Neuronal stem cell (in vitro differentiated cells): ENCODE results near the gene XNDC1N.

Experiments used
- DNase-seq: peaks from one replicate; pipeline ENCODE4 v3.0.0-alpha.2; 2013; ENCODE audit warnings: low spot score
- H2AFZ ChIP-seq: one replicate; pipeline ENCODE4 v1.6.1; 2013; ENCODE audit warnings: mild to moderate bottlenecking, low read length, inconsistent platforms
- H2AK5ac ChIP-seq: 2 replicates; pipeline ENCODE4 v1.6.1; 2013; ENCODE audit warnings: low read depth, mild to moderate bottlenecking, inconsistent platforms, low read length, moderate library complexity, mixed read lengths
- H2BK120ac ChIP-seq: 2 replicates; pipeline ENCODE4 v1.6.1; 2013; ENCODE audit warnings: low read depth, mild to moderate bottlenecking, inconsistent platforms, low read length, moderate library complexity, mixed read lengths
- H2BK12ac ChIP-seq: one replicate; pipeline ENCODE4 v1.6.1; 2013; ENCODE audit warnings: low read length, inconsistent platforms
- H2BK15ac ChIP-seq: 2 replicates; pipeline ENCODE4 v1.6.1; 2013; ENCODE audit warnings: mild to moderate bottlenecking, low read length, inconsistent platforms, mixed read lengths
- H2BK5ac ChIP-seq: one replicate; pipeline ENCODE4 v1.6.1; 2013; ENCODE audit warnings: inconsistent platforms, mild to moderate bottlenecking, low read length, moderate library complexity
- H3K14ac ChIP-seq: one replicate; pipeline ENCODE4 v1.6.1; 2013; ENCODE audit warnings: low read length, inconsistent platforms
- H3K18ac ChIP-seq: 2 replicates; pipeline ENCODE4 v1.6.1; 2013; ENCODE audit warnings: low read length, inconsistent platforms
- H3K23ac ChIP-seq: 2 replicates; pipeline ENCODE4 v1.6.1; 2013; ENCODE audit warnings: low read depth, mild to moderate bottlenecking, mixed read lengths, low read length, inconsistent platforms; ENCODE audit not compliant: poor library complexity
- H3K27ac ChIP-seq: replicated peaks from 3 replicates; pipeline ENCODE4 v1.5.1; 2013; ENCODE audit warnings: low read length, inconsistent platforms
- H3K27me3 ChIP-seq, 3 experiments: 2 replicates each; pipeline ENCODE4 v1.6.1; 2013; ENCODE audit warnings: low read length in 3 of 3, mild to moderate bottlenecking in 2 of 3, inconsistent platforms in 1 of 3, low read depth in 1 of 3, mixed read lengths in 1 of 3, moderate library complexity in 1 of 3; ENCODE audit not compliant: control insufficient read depth in 3 of 3, insufficient read depth in 3 of 3
- H3K36me3 ChIP-seq, 2 donors: replicated peaks in 1 of 2; 2 replicates each; pipeline ENCODE4 v1.6.1; 2013; ENCODE audit warnings: low read length in 2 of 2; ENCODE audit not compliant: control insufficient read depth in 2 of 2, insufficient read depth in 2 of 2
- H3K4ac ChIP-seq: 2 replicates; pipeline ENCODE4 v1.6.1; 2013; ENCODE audit warnings: inconsistent platforms, mild to moderate bottlenecking, low read length, moderate library complexity
- H3K4me1 ChIP-seq, 2 donors: 1 replicate in 1 of 2; 2 replicates in 1 of 2; pipeline ENCODE4 v1.6.1; 2013; ENCODE audit warnings: low read length in 2 of 2, low read depth in 1 of 2; ENCODE audit not compliant: control insufficient read depth in 2 of 2, insufficient read depth in 1 of 2
- H3K4me2 ChIP-seq: one replicate; pipeline ENCODE4 v1.6.1; 2013; ENCODE audit warnings: mild to moderate bottlenecking, low read length, inconsistent platforms; ENCODE audit not compliant: insufficient read depth, poor library complexity, severe bottlenecking
- H3K4me3 ChIP-seq, 2 donors: 2 replicates each; pipeline ENCODE4 v1.5.1; 2013; ENCODE audit warnings: low read length in 2 of 2, mild to moderate bottlenecking in 2 of 2, inconsistent platforms in 1 of 2, moderate library complexity in 1 of 2
- H3K79me1 ChIP-seq: one replicate; pipeline ENCODE4 v1.6.1; 2013; ENCODE audit warnings: low read depth, mild to moderate bottlenecking, inconsistent platforms, low read length, moderate library complexity
- H3K9ac ChIP-seq: one replicate; pipeline ENCODE4 v1.6.1; 2013; ENCODE audit warnings: mild to moderate bottlenecking, low read depth, low read length, inconsistent platforms; ENCODE audit not compliant: poor library complexity
- H3K9me3 ChIP-seq, 2 donors: replicated peaks in 1 of 2; 2 replicates each; pipeline versions ENCODE3 to v1.6.1; 2013; ENCODE audit warnings: low read length in 2 of 2, mild to moderate bottlenecking in 2 of 2, inconsistent platforms in 1 of 2, low read depth in 1 of 2, mixed read lengths in 1 of 2, moderate library complexity in 1 of 2; ENCODE audit not compliant: control insufficient read depth in 2 of 2, insufficient read depth in 1 of 2
- H4K8ac ChIP-seq: one replicate; pipeline ENCODE4 v1.6.1; 2013; ENCODE audit warnings: low read depth, mild to moderate bottlenecking, inconsistent platforms, low read length, moderate library complexity
- H4K91ac ChIP-seq: one replicate; pipeline ENCODE4 v1.6.1; 2013; ENCODE audit warnings: low read length, low read depth, mild to moderate bottlenecking, inconsistent platforms; ENCODE audit not compliant: poor library complexity
- WGBS, 2 donors: extraction: QIAGEN DNeasy Blood & Tissue Kit; methylation state at CpG; one replicate each; pipeline ENCODE4 v1.1.7; 2013; ENCODE audit warnings: missing lambda C conversion rate in 2 of 2, mixed read lengths in 1 of 2; ENCODE audit not compliant: insufficient read length in 2 of 2, insufficient replicate concordance in 1 of 2; ENCODE audit errors: extremely low coverage in 2 of 2; 5-methylcytosine and 5-hydroxymethylcytosine counted together

XNDC1N gene

DNA sequence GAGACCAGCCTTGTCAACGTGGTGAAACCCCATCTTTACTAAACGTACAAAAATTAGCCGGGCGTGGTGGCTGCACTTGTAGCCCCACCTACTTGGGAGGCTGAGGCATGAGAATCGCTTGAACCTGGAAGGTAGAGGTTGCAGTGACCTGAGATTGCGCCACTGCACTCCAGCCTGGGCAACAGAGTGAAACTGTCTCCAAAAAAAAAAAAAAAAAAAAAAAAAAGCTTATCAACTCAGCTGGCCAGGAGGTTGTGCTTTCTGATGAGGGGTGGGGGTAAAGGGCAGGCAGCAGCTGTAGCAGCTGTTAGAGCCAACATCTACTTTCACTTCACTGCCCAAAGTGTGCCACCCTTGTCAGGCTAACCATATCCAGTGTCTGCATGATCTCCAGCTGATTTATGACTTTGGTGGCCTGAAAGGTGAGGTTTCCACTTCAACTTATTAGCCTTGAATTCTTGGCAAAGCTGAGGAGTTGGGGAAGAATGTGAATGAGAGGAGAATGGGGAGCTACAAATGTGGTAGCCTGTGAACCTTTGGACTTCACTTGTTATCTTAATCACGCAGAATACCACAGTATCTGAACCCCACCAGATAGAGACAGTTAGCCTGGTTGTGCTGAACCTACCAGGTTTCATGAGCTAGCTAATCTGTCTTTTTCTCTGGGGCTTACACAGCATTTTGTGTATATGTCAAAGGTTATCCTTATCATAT, 20.1 kb upstream of the XNDC1N start:
- Histone ChIP-seq H3K23ac (no peak overlapping the region), H3K9ac (no peak overlapping the region), H3K27me3 (no peaks in the 10 kb centered on the region), H3K4me1 (no peaks in the 10 kb centered on the region), H3K4ac (no peak overlapping the region), H3K4me3 (no peak overlapping the region), H3K14ac (no peak overlapping the region), H2AFZ (no peak overlapping the region), H2AK5ac (no peak overlapping the region), H3K9me3 (no peaks in the 10 kb centered on the region), H3K79me1 (no peaks in the 10 kb centered on the region), H4K91ac (no peak overlapping the region), H2BK5ac (no peak overlapping the region), H3K18ac (no peak overlapping the region), H2BK12ac (no peak overlapping the region), H3K36me3 (peaks cover 0 to 14% of the 10 kb centered on the region in 2 donors), H3K4me2 (no peak overlapping the region), H2BK120ac (no peak overlapping the region), H3K27ac (no peak overlapping the region), H2BK15ac (no peak overlapping the region), H4K8ac (no peak overlapping the region)
- DNase-seq: no peak
- no CpG with 5 or more reads among the region's 7 CpGs for WGBS, 2 donors

DNA sequence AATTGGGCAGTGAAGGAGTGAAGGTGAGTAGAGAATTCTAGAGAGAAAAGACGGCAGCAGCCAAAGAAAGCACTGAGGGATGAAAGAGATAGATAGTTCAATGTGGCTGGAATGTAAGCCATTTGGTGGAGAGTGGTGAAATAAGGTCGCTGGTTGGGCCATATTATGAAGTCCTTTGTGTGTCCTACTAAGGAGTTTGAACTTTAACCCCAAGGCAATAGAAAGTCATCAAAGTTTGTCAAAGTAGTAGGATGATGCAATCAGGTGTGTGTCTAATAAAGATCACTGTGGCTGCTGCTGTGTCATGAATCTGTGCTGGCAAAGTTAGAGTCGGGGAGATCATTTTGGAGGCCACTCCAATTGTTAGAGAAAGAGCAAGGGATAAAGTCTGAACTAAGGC, 19.1 kb upstream of the XNDC1N start:
- Histone ChIP-seq H2AK5ac (no peak overlapping the region), H2AFZ (no peak overlapping the region), H3K36me3 (peaks cover 0 to 14% of the 10 kb centered on the region in 2 donors), H4K91ac (no peak overlapping the region), H3K9me3 (no peaks in the 10 kb centered on the region), H3K23ac (no peak overlapping the region), H2BK120ac (no peak overlapping the region), H3K14ac (no peak overlapping the region), H3K9ac (no peak overlapping the region), H2BK12ac (no peak overlapping the region), H3K4me1 (no peaks in the 10 kb centered on the region), H3K27ac (no peak overlapping the region), H3K4me2 (no peak overlapping the region), H2BK5ac (no peak overlapping the region), H2BK15ac (no peak overlapping the region), H4K8ac (no peak overlapping the region), H3K4ac (no peak overlapping the region), H3K27me3 (no peaks in the 10 kb centered on the region), H3K79me1 (no peaks in the 10 kb centered on the region), H3K18ac (no peak overlapping the region), H3K4me3 (no peak overlapping the region)
- no CpG with 5 or more reads among the region's 3 CpGs for WGBS, 2 donors
- no peak for DNase-seq

DNA sequence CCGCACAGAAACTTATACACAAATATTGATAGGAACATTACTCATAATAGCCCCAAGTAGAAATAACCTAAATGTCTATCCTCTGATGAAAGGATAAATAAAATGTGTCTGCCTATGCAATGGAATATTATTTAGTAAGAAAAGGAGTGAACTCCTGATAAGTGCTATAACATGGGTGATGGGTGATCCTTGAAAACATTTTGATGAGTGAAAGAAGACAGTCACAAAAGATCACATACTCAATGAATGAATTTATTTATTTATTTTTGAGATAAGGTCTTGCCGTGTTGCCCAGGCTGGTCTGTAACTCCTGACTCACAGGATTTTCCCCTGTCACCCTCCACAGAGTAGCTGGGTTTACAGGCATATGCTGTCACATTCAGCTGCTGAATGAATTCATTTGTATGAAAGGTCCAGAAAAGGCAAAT, 17.8 kb upstream of the XNDC1N start:
- peaks cover 0 to 14% of the 10 kb centered on the region in 2 donors for H3K36me3 ChIP-seq
- H3K79me1 ChIP-seq: no peaks in the 10 kb centered on the region
- DNase-seq: no peak
- H2BK120ac ChIP-seq: no peak overlapping the region
- no peak overlapping the region for H3K4me2 ChIP-seq
- no peak overlapping the region for H3K18ac ChIP-seq
- H2AFZ ChIP-seq: no peak overlapping the region
- H4K8ac ChIP-seq: no peak overlapping the region
- no peaks in the 10 kb centered on the region for H3K4me1 ChIP-seq
- H3K4me3 ChIP-seq: no peak overlapping the region
- WGBS, 2 donors: no CpG with 5 or more reads among the region's 2 CpGs
- no peak overlapping the region for H3K23ac ChIP-seq
- no peak overlapping the region for H3K4ac ChIP-seq
- H3K14ac ChIP-seq: no peak overlapping the region
- H2AK5ac ChIP-seq: no peak overlapping the region
- H2BK5ac ChIP-seq: no peak overlapping the region
- no peaks in the 10 kb centered on the region for H3K9me3 ChIP-seq
- H3K27ac ChIP-seq: no peak overlapping the region
- no peak overlapping the region for H4K91ac ChIP-seq
- H2BK12ac ChIP-seq: no peak overlapping the region
- no peak overlapping the region for H3K9ac ChIP-seq
- H2BK15ac ChIP-seq: no peak overlapping the region
- H3K27me3 ChIP-seq: no peaks in the 10 kb centered on the region

DNA sequence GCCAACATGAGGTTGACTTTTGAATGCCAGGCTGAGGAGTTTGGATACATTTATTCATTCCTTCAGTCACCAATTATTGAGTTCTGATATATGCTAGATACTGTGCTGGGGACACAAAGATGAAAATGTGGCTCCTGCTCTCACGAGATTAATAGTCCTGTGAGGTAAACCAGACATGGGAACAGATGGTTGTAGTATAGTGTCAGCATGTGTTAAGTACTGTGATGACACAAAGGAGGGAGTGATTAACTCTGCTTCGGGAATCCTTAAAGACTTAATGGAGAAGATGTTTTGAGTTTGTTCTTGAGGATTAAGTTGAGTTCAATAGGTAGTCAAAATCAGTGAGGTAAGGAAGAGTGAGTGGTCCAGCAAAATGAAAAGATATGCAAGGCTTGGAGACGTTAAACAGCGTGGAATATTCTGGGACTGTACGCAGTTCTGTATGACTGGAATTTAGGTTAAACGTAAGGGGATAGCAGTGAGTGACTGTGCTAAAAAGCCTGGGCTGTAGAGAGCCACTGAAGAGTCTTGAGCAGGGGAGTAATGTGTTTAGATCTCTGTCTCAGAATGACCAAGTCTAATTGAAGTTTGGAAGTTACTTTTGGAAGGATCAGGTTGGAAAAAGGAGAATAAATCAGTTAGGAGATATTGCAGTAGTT, 12.3 kb upstream of the XNDC1N start:
- H2AK5ac ChIP-seq: no peak overlapping the region
- H3K36me3 ChIP-seq: peaks cover 0 to 26% of the 10 kb centered on the region in 2 donors
- no peak overlapping the region for H3K27ac ChIP-seq
- no peak overlapping the region for H3K9ac ChIP-seq
- no peak overlapping the region for H3K4ac ChIP-seq
- no peak overlapping the region for H4K91ac ChIP-seq
- no peak overlapping the region for H2BK15ac ChIP-seq
- H3K18ac ChIP-seq: no peak overlapping the region
- peaks cover 0 to 2% of the 10 kb centered on the region in 2 donors for H3K4me1 ChIP-seq
- H3K4me3 ChIP-seq: no peak overlapping the region
- H2BK120ac ChIP-seq: no peak overlapping the region
- no peak overlapping the region for H2BK5ac ChIP-seq
- H2AFZ ChIP-seq: no peak overlapping the region
- H3K14ac ChIP-seq: no peak overlapping the region
- no peak overlapping the region for H3K4me2 ChIP-seq
- no peaks in the 10 kb centered on the region for H3K9me3 ChIP-seq
- H3K79me1 ChIP-seq: no peaks in the 10 kb centered on the region
- WGBS, 2 donors: no CpG with 5 or more reads among the region's 6 CpGs
- no peaks in the 10 kb centered on the region for H3K27me3 ChIP-seq
- no peak overlapping the region for H3K23ac ChIP-seq
- DNase-seq: no peak
- no peak overlapping the region for H2BK12ac ChIP-seq
- no peak overlapping the region for H4K8ac ChIP-seq
